ENCODE data around the gene HTR3E. TPM values are rescaled to one million over a fixed set of nuclear protein-coding genes. Genes with fewer than 3 reads are reported as not detected.

HTR3E gene
- total RNA-seq, 1 experiment from 2014 or later = not detected

- peak; percentile 75; the same call in 1 of the 2 replicates for TF ChIP-seq ARID4B (CRISPR knock-in tag; IDR thresholded peaks at IDR 0.05; ENCODE audit: borderline replicate concordance)
- TF ChIP-seq RORB (CRISPR knock-in tag; IDR thresholded peaks at IDR 0.05) = no peak
- TF ChIP-seq ZNF425 (CRISPR knock-in tag; conservative IDR thresholded peaks at IDR 0.05) = no peak
- no peak for TF ChIP-seq SOX15 (CRISPR knock-in tag; IDR thresholded peaks at IDR 0.05)
- TF ChIP-seq ZNF121 (CRISPR knock-in tag; IDR thresholded peaks at IDR 0.05) = no peak
- TF ChIP-seq FOXK1 (CRISPR knock-in tag; IDR thresholded peaks at IDR 0.05) = peak; percentile 63; the same call in 1 of the 2 replicates
- TF ChIP-seq NR1H2 (CRISPR knock-in tag; IDR thresholded peaks at IDR 0.05) = no peak
- TF ChIP-seq USF1 (CRISPR knock-in tag; IDR thresholded peaks at IDR 0.05) = peak; percentile 74
- peak; percentile 84 for TF ChIP-seq PRDM15 (CRISPR knock-in tag; IDR thresholded peaks at IDR 0.05)
These were observed 37.2 kb downstream of the HTR3E start (continued) for GRCh38 chr3:184133840-184134745.

GRCh38 chr3:184134746-184135148 lies 37.9 kb downstream of the HTR3E start:
- ChIA-PET CTCF (interaction anchor here (0.6 to 2.8 kb wide), 15 partner anchors 10 to 250 kb away, joined by 3 to 12 read pairs (median 4); partner anchors contain the start of genes ABCC5, CAMK2N2, EEF1AKMT4 and PARL), POLR2A (interaction anchor here (1.0 to 1.4 kb wide), 2 partner anchors 26 to 51 kb away, joined by 3 read pairs; partner anchors contain the start of gene ABCF3)
- Mint-ChIP-seq H3K4me3 (peak overlapping the region; percentile 94), H3K36me3 (0 out of 2 replicates have a peak, but pooled peaks cover 3% of the 10 kb centered on the region), H3K4me1 (peaks cover 20% of the 10 kb centered on the region), H3K27me3 (ENCODE audit: low read depth) (no peaks in the 10 kb centered on the region), H3K9me3 (no peaks in the 10 kb centered on the region), H3K27ac (peak overlapping the region; percentile 89)
- ATAC-seq = no peak
- 0 out of 2 replicates have a peak, but pooled peaks have one; percentile 19 for TF ChIP-seq CREM (CRISPR knock-in tag; IDR thresholded peaks at IDR 0.05)
- TF ChIP-seq STAT6 (CRISPR knock-in tag; conservative IDR thresholded peaks at IDR 0.05; ENCODE audit: low read depth) = no peak
- TF ChIP-seq ZNF671 (CRISPR knock-in tag; IDR thresholded peaks at IDR 0.05) = no peak
- no peak for DNase-seq (ENCODE audit: low spot score)
